Testis (tissue), 3 donors: ENCODE data around the gene TBC1D5. TPM values are rescaled to one million over a fixed set of nuclear protein-coding genes. Genes with fewer than 3 reads are reported as not detected.
A peak's percentile ranks its signal among the peaks of the same experiment; 100 is the strongest.

ENCODE experiments used
- DNase-seq: peaks from one replicate; pipeline ENCODE4 v3.0.0-alpha.2; 2019
- H3K27ac ChIP-seq, 2 donors: fragments of 200-600 bp; sonication (generic); one replicate each; pipeline ENCODE4 v1.5.1; 2019
- H3K27me3 ChIP-seq: fragments of 200-600 bp; sonication (generic); one replicate; pipeline ENCODE4 v1.5.1; 2019
- H3K36me3 ChIP-seq: fragments of 200-600 bp; sonication (generic); one replicate; pipeline ENCODE4 v1.5.1; 2017; ENCODE audit warnings: low read depth; ENCODE audit errors: missing control alignments
- H3K4me1 ChIP-seq: fragments of 200-600 bp; sonication (generic); one replicate; pipeline ENCODE4 v1.5.1; 2019
- H3K4me3 ChIP-seq, 2 donors: fragments of 200-600 bp; sonication (generic); one replicate each; pipeline ENCODE4 v1.5.1; 2017 to 2019
- H3K9me3 ChIP-seq: fragments of 200-600 bp; sonication (generic); one replicate; pipeline ENCODE4 v1.5.1; 2017
- CTCF ChIP-seq, 3 experiments: fragments of 450-650 bp in 2 of 3; fragments of 200-600 bp in 1 of 3; sonication (generic) in 1 of 3; IDR thresholded peaks; one replicate each; pipeline ENCODE4 v1.5.1; 2016 to 2019; ENCODE audit warnings: antibody characterized with exemption in 3 of 3, mild to moderate bottlenecking in 2 of 3, moderate library complexity in 1 of 3
- POLR2A ChIP-seq: fragments of 450-650 bp; IDR thresholded peaks from one replicate; pipeline ENCODE4 v1.6.1; 2017; ENCODE audit warnings: antibody characterized with exemption, mild to moderate bottlenecking, moderate library complexity
- WGBS, 2 donors: methylation state at CpG; one replicate each; pipeline ENCODE4 v1.1.5; 2018; 5-methylcytosine and 5-hydroxymethylcytosine counted together
- intact Hi-C: fragments of 100-400 bp; cut with DNase I; formaldehyde crosslinking; loops from one replicate; pipeline ENCODE4 v1.15.1; 2023; ENCODE audit warnings: low total_unique reads
- polyA plus RNA-seq: library from polyadenylated mRNA; stranded (reverse); fragments of 350-450 nt; fragmentation: Illumina TruSeq; extraction: RNeasy Lipid Tissue Mini Kit (QIAGEN cat#74804); gene quantifications from one replicate; pipeline ENCODE4 v1.2.3, GENCODE V29; 2014; ENCODE audit warnings: low read depth, low replicate concordance; ENCODE audit not compliant: insufficient read depth
- total RNA-seq, 2 donors: library from RNA; depleted of rRNA; stranded (reverse); fragments of >200 nt; gene quantifications; one replicate each; pipeline ENCODE4 v1.2.3, GENCODE V29; 2016

TBC1D5 gene
- total and polyA plus RNA-seq, 3 donors from 2014 or later: 47.8 to 98.1 (median 95.4) TPM

GRCh38 chr3:17444865-17445264 is 297.6 kb downstream of the TBC1D5 start:
- Histone ChIP-seq H3K27ac (no peak overlapping the region), H3K4me3 (no peak overlapping the region), H3K36me3 (no peaks in the 10 kb centered on the region), H3K9me3 (no peaks in the 10 kb centered on the region), H3K4me1 (no peaks in the 10 kb centered on the region), H3K27me3 (no peaks in the 10 kb centered on the region)
- TF ChIP-seq POLR2A (no peak), CTCF (IDR thresholded peaks at IDR 0.05) (no peak)
- intact Hi-C loops: no loop called here
- DNase-seq: no peak

GRCh38 chr3:17443142-17443541 is 299.3 kb downstream of the TBC1D5 start:
- WGBS, 2 donors: 87 to 92% methylated on average over 4 of the region's 4 CpGs
- Histone ChIP-seq H3K27ac (no peak overlapping the region), H3K9me3 (no peaks in the 10 kb centered on the region), H3K4me3 (no peak overlapping the region), H3K4me1 (no peaks in the 10 kb centered on the region), H3K27me3 (no peaks in the 10 kb centered on the region), H3K36me3 (no peaks in the 10 kb centered on the region)
- no peak for DNase-seq
- TF ChIP-seq POLR2A: no peak
- TF ChIP-seq CTCF (IDR thresholded peaks at IDR 0.05): no peak
- intact Hi-C loops: no loop called here

- Histone ChIP-seq H3K4me1 (no peaks in the 10 kb centered on the region), H3K9me3 (no peaks in the 10 kb centered on the region), H3K4me3 (no peak overlapping the region), H3K27me3 (no peaks in the 10 kb centered on the region), H3K36me3 (no peaks in the 10 kb centered on the region), H3K27ac (no peak overlapping the region)
- TF ChIP-seq CTCF (IDR thresholded peaks at IDR 0.05): no peak
- no peak for TF ChIP-seq POLR2A
- intact Hi-C loops: no loop called here
- 88 to 96% methylated on average over 3 of the region's 3 CpGs for WGBS, 2 donors
- no peak for DNase-seq
Observed at GRCh38 chr3:17442332-17443049, 299.9 kb downstream of the TBC1D5 start.

GRCh38 chr3:17433876-17434275 is 308.6 kb downstream of the TBC1D5 start:
- no peak for DNase-seq
- intact Hi-C loops: loop anchor here (10.0 kb wide), 1 partner anchor 411 kb away; no protein-coding TSS in a partner anchor
- TF ChIP-seq CTCF (IDR thresholded peaks at IDR 0.05): no peak
- no peak for TF ChIP-seq POLR2A
- 80 to 93% methylated on average over 4 of the region's 4 CpGs for WGBS, 2 donors
- H3K27me3 ChIP-seq: no peaks in the 10 kb centered on the region
- no peak overlapping the region for H3K27ac ChIP-seq
- no peaks in the 10 kb centered on the region for H3K36me3 ChIP-seq
- H3K9me3 ChIP-seq: no peaks in the 10 kb centered on the region
- peaks cover 3% of the 10 kb centered on the region for H3K4me1 ChIP-seq
- H3K4me3 ChIP-seq: no peak overlapping the region

GRCh38 chr3:17432236-17432635 is 310.2 kb downstream of the TBC1D5 start:
- intact Hi-C loops: loop anchor here (10.0 kb wide), 1 partner anchor 413 kb away; no protein-coding TSS in a partner anchor
- H3K9me3 ChIP-seq: no peaks in the 10 kb centered on the region
- H3K27ac ChIP-seq: peak overlapping the region in 1 of 2 donors; percentile 70
- no peak overlapping the region for H3K4me3 ChIP-seq
- DNase-seq: no peak
- no peaks in the 10 kb centered on the region for H3K36me3 ChIP-seq
- peaks cover 3% of the 10 kb centered on the region for H3K4me1 ChIP-seq
- H3K27me3 ChIP-seq: no peaks in the 10 kb centered on the region
- TF ChIP-seq CTCF (IDR thresholded peaks at IDR 0.05) (no peak), POLR2A (no peak)
